Raji (cell line): Measurements from ENCODE around the gene KCNE4.

Experiments
- POLR2A ChIP-seq: IDR thresholded peaks from 2 replicates; pipeline ENCODE4 v1.6.1; 2011; ENCODE audit warnings: low read depth, low read length, control low read depth; ENCODE audit not compliant: insufficient read depth

The KCNE4 gene

DNA sequence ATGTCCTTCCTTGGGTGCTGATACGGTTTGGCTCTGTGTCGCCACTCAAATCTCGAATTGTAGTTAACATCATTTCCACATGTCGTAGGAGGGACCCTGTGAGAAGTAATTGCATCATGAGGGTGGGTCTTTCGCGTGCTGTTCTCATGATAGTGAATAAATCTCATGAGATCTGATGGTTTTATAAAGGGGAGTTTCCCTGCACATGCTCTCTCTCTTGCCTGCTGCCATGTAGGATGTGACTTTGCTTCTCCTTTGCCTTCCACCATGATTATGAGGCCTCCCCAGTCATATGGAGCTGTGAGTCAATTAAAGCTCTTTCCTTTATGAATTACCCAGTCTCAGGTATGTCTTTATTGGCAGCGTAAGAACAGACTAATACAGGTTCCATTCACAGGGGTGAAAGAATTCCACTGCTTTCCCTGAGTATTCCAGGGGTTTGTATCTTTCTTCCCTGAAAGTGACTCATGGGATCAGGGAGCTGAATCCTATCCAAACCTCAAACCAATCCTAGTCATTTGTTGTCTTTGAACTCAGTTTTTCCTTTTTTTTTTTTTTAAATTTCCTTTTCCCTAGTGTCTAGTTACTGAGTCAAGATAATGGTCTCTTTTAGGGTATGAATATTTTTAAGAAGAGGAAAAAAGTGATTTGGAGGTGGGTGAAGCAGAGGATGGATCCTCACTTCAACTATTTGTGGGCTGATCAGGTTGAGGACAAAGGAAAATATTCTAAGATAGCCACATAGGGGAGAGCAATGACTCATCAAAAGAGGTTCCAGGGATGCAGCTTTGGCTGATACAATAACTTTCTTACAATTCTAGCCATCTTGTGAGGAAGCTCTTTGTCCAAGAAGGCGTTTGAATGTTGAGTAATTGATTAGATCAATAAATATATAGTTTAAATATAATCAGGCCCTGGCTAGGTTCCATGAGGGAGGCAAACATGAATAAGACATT, 19.5 kb upstream of the KCNE4 start:
- no peak for TF ChIP-seq POLR2A

DNA sequence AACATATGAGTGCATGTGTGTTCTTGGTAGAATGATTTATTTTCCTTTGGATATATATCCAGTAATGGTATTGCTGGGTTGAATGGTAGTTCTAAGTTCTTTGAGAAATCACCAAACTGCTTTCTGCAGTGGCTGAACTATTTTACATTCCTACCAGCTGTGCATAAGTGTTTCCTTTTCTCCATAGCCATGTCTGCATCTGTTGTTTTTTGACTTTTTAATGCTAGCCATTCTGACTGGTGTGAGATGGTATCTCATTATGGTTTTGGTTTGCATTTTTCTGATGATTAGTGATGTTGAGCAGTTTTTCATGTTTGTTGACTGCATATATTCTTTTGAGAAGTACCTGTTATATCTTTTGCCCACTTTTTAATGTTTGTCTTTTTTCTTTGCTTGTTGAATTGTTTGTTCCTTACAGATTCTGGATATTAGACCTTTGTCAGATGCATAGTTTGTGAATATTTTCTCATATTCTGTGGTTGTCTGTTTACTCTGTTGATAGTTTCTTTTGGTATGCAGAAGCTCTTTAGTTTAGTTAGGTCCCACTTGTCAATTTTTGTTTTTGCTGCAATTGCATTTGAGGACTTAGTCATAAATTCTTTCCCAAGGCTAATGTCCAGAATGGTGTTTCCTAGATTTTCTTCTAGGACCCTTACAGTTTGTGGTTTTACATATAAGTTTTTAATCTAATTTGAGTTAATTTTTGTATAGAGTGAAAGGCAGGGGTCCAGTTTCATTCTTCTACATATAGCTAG, 17.6 kb upstream of the KCNE4 start:
- no peak for TF ChIP-seq POLR2A

DNA sequence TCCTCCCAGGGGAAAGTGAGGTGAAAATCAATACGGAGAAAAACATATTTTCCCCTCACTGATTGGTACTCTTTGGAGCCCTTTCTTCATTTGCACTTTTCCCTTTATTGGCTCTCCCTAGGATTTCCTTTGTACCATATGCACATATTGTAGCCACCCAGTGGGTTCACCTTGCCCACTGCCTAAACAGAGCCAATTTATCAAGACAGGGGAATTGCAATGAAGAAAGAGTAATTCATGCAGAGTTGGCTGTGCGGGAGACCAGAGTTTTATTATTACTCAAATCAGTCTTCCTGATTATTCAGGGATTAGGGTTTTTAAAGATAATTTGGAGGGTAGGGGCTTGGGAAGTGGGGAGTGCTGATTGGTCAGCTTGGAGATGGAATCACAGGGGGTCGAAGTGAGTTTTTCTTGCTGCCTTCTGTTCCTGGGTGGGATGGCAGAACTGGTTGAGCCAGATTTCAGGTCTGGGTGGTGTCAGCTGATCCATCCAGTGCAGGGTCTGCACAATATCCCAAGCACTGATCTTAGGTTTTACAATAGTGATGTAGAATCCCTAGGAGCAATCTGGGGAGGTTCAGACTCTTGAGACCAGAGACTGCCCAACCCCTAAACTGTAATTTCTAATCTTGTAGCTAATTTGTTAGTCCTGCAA, 15.1 kb upstream of the KCNE4 start:
- TF ChIP-seq POLR2A: no peak

DNA sequence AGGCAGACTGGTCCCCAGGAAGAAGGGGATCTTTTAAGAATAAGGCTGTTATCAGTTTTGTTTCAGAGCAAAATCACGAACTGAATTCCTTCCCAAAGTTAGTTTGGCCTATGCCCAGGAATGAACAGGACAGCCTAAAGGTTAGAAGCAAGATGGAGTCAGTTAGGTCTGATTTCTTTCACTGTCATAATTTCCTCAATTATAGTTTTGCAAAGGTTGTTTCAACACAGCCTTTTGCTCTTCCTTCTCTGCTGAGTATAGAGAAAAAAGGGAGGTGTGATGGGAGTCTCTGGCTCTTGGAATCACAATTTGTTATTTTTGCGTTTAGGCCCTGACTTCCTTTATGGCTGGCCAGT, 14.6 kb upstream of the KCNE4 start:
- TF ChIP-seq POLR2A: no peak

DNA sequence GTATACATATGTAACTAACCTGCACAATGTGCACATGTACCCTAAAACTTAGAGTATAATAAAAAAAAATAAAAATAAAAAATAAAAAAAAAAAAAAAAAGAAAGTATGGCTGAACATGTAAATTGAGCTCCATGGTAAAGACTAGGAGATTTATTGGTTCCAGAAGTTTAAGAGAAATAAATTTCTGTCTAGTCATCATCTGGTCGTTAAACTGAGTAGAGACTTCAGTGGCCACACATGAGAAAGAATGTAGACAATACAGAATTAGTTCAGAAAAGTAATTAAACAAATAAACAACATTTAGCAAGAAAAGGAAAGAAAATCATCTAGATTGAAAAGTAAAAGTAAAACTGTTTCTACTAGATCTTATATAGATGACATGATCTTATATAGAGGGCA, 12.4 kb upstream of the KCNE4 start:
- no peak for TF ChIP-seq POLR2A

DNA sequence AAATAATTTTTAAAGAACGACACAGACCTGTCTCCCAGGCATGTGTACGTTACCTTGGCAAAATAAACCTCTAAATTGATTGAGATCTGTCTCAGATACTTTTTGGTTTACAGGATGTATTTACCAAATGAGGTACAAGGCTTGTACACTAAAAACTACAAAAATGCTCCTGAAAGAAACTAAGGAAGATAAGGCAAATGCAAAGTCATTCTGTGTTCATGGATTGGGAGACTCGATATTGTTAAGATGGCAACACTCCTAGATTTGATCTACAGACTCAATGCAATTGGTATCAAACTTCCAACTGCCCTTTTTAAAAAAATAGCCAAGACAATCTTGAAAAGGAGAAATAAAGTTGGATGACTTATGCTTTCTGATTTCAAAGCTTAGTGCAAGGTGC, 11.5 kb upstream of the KCNE4 start:
- TF ChIP-seq POLR2A: no peak

DNA sequence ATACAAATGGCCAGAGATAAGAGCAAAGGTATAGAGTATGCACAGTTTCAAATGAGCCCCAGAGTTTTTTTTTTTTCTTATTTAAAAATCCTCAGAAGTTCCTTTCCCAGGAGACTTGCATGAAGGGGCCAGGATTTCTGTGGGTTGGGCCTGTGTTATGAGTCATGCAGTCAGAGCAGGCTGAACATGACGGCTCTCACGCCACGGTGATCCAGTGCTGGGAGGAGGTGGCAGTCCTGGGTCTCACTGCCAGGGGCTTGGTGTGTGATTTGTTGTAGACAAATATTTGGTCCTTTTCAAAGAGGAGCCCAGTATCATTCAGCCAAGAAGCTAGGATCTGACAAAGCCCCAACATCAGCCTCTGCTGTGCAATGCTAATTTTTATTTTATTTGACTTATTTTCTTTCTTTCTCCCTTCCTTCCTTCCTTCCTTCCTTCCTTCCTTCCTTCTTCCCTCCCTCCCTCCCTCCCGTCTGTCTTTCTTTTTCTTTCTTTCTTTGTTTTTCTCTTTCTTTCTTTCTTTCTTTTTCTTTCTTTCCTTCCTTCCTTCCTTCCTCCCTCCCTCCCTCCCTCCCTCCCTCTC, 10.4 kb upstream of the KCNE4 start:
- TF ChIP-seq POLR2A: no peak

DNA sequence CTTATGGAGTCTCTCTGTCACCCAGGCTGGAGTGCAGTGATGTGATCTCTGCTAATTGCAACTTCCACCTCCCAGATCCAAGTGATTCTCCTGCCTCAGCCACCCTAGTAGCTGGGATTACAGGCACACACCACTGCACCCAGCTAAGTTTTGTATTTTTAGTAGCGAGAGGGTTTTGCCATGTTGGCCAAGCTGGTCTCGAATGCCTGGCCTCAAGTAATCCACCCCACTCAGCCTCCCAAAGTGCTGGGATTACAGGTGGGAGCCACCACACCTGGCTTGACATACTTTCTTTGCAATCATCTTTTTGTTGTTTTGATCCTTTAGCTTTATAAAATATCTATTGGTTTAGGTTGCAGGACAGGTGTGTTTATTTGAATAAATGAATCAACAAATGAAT, 9.7 kb upstream of the KCNE4 start:
- TF ChIP-seq POLR2A: no peak

DNA sequence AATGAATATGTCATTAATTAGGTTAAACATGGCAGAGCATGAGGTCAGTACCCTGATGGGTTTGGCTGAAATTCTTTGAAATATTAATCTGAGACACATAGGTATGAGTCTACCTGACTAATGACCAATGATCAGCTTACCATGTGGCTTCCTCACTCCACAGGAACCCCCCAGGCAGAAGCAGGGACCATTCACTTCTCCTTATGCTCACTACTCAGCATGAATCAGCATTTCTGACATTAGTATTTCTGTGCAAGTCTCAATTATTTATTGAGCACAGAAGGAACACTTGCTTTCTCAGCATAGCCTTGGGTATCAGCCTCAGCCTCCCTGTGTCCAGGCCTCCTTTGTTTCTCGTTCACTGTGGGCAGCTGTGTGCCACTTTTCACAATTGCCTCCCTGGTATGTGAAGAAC, 9.3 kb upstream of the KCNE4 start:
- no peak for TF ChIP-seq POLR2A

DNA sequence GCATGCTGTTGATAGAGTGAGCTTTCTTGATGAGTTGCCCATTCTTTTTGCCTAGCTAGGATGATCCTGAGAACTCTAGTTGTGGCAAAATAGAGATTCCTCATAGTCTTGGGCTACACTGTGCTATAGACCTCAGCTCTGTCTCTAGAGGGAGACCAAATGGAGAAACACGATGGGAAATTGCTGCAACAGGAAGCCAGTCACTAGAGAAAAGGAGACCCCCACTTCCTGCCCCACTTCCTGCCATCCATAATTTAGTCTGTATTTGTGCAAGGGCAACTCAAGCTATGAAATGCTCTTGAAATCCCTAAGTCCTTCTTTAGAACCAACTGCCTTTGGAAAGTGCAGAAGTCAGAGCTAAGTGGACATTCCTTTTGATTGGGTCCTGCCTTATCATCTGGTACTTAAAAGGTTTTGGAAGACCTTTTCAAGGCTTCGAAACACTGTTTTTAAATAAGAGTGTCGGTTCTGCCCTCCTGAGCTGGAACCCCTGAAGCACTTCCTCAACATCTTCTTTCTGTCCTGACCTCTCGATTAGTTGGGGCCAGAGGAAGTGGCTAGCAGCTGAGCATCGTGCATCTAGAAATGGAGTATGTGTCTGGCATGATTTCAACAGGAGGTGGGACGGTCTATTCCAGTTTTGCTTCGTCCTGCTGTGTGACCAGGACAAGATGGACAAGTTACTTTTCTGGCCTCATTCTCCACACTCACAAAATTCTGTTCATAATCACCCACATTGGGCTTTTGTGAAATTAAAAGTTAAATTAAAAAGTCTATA, 8.6 kb upstream of the KCNE4 start:
- TF ChIP-seq POLR2A: no peak

DNA sequence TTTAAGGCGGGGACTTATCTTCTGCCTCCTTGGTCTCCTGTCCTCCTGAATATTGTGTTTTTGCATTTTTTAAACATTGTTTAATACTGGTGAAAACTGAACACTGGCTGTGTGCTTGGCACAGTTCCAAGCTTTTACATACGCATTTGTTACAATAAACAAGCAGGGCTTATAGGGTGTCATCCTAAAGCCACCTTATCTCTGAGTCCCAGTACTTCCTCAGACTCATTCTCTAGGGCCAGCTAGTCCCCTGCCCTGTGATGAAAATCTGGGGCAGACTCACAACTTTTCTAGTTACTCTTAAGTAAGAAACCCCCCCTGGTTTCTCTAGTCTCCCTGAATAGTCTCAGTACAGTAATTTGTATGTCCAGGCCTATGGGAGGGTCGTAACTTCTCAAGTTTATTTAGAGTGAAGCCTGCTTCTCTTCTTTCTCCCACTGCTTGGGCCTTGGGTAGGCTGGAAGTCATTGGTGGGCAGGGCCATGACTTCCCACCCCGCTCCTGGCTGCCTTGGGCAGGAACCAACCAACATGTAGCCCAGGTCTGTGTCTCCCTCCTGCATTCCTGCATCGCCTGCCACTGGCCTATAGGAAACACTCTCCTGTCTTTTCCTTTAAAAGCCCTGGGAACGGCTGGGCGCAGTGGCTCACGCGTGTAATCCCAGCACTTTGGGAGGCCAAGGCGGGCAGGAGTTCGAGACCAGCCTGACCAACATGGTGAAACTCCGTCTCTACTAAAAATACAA, 7.7 kb upstream of the KCNE4 start:
- TF ChIP-seq POLR2A: no peak

DNA sequence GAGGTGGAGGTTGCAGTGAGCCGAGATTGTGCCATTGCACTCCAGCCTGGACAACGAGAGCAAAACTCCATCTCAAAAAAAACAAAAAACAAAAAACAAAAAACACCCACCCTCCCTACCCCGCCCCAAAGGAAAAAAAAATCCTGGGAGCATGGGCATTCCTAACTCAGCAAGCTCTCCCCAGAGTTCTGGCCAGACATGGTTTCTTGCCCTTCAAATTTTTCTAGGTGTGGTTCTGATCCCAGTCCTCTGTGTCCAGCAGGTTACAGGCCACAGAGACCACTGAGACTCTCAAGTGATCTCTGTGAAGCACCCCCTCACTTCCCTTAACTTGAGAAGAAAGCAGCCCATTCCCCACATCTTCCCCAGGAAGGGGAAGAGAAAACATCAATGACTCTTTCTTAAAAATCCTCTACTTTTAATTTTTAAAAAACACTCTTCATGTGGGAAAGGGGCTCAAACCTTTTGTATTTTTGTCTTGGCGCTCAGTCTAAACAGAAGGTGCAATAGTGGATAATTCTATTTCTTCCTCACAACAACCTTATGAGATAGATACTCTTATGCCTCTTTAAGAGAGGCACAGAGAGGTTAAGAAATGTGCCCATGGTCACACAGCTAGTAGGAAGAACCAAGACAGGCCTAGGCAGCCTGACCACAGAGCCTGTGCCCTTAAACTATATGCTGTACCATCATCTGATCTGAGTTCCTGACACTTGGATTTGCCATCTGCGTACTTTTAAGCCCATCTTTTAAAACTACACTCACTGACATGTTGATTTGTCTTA, 6.9 kb upstream of the KCNE4 start:
- TF ChIP-seq POLR2A: no peak

DNA sequence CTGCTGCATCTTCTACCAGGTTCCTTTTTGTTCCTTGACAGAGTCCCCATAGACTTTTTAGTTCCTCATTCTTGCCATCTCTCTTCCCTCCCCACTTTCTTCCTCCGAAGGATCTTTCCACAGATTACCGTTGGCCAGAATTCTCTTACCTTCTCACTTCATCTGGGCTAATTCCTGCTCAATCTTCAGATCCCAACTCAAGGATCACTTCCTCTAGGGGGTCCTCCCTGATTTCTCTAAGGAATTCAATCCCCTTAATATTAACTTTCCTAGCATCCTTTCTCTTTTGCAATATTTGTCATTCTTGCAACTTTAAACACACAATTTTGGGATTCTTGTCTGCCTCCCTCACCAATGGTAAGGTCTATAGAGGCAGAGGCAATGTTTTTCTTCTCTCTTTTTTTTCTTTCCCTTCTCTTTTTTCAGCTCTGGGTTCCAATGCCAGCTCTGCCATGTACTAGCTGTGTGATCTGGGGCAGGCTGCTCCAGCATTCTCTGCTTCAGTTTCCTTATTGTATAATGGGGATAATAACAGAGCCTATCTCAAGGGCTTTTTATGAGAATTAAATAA, 5.4 kb upstream of the KCNE4 start:
- TF ChIP-seq POLR2A: no peak
